ENCODE results near the gene CHST11.

The CHST11 gene

DNA sequence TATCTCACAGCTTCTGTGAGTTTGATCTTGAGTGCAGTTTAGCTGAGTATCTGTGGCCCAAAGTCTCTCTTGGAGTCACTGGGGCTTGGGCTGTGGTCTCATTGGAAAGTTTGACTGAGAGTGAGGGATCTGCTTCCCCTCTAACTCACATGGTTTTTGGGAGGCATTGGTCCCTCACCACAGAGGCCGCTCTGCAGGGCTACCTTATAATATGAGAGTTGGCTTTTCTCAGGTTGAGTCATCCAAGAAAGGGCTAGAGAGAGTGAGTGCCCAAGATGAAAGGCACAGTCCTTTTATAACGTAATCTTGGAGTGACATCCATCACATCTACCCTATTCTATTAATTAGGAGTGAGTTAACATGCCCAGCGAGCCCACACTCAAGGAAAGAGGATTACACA, 325.5 kb downstream of the CHST11 start:
- no peak overlapping the region for H3K4me3 ChIP-seq (ENCODE audit: low read length)
- DNase-seq (ENCODE audit: low read depth) = no peak
- TF ChIP-seq, protein P1, sequence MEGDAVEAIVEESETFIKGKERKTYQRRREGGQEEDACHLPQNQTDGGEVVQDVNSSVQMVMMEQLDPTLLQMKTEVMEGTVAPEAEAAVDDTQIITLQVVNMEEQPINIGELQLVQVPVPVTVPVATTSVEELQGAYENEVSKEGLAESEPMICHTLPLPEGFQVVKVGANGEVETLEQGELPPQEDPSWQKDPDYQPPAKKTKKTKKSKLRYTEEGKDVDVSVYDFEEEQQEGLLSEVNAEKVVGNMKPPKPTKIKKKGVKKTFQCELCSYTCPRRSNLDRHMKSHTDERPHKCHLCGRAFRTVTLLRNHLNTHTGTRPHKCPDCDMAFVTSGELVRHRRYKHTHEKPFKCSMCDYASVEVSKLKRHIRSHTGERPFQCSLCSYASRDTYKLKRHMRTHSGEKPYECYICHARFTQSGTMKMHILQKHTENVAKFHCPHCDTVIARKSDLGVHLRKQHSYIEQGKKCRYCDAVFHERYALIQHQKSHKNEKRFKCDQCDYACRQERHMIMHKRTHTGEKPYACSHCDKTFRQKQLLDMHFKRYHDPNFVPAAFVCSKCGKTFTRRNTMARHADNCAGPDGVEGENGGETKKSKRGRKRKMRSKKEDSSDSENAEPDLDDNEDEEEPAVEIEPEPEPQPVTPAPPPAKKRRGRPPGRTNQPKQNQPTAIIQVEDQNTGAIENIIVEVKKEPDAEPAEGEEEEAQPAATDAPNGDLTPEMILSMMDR (conservative IDR thresholded peaks at IDR 0.05; ENCODE audit: low read depth, low read length) = no peak

DNA sequence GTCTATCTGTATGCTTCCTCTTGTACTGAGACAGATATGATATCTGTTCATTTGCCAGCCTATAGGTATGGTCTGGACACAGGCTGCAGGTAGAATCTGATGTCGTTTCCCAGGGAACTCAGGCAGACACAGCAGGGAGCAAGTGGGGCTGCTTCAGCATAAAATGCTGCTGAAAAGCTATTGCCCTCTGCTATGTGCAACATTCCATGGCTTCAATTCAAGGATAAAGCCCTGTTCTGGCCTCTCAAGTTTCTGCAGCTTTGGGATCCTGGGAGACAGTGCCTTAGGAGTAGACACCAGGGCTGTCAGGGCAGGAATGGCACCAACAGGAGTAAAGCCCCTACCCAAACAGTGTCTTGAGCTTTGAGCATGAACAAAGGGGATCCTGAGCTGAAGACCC, 327.8 kb downstream of the CHST11 start:
- TF ChIP-seq, protein P1 (conservative IDR thresholded peaks at IDR 0.05; ENCODE audit: low read depth, low read length) = no peak
- peak; percentile 4 for DNase-seq (ENCODE audit: low read depth)
- no peak overlapping the region for H3K4me3 ChIP-seq (ENCODE audit: low read length)

DNA sequence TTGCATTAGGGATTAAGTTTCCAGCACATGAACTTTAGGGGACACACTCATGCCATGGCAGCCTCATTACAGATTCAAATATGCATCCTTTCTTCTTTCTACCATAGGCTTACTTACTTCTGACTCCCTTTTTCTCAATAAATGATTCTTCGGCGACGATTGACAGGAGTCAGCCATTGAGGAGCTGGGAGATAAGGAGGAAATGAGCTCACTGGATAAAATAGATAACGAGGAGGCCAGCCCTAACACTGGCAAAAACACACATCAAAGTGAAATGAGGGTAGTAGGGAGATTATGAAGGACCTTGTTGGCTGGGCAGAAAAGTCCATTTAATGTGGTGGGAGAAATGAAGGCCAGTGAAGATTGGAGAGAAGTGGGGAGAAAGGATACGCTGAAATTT, 329.1 kb downstream of the CHST11 start:
- TF ChIP-seq, protein P1 (conservative IDR thresholded peaks at IDR 0.05; ENCODE audit: low read depth, low read length) = no peak
- no peak overlapping the region for H3K4me3 ChIP-seq (ENCODE audit: low read length)
- DNase-seq (ENCODE audit: low read depth) = no peak

DNA sequence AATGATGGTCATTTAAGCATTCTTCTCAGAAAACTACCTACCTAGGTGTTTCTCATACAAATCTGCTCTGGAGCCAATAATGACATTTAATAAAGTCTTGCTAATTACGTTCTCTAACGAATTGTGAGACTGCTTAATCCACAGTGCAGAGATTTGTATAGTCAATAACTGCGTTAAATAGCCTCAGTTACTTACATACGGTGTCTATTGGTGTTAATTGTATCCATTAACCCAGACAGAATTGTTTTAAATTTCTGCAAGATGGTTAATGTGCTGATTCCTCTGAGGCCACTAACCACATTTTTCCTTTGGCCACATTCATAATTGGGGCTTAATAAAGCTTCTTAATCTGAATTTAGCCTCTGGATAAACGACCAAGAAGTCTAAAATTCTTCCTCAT, 329.6 kb downstream of the CHST11 start:
- H3K4me3 ChIP-seq (ENCODE audit: low read length) = no peak overlapping the region
- DNase-seq (ENCODE audit: low read depth) = no peak
- TF ChIP-seq, protein P1 (conservative IDR thresholded peaks at IDR 0.05; ENCODE audit: low read depth, low read length) = no peak

DNA sequence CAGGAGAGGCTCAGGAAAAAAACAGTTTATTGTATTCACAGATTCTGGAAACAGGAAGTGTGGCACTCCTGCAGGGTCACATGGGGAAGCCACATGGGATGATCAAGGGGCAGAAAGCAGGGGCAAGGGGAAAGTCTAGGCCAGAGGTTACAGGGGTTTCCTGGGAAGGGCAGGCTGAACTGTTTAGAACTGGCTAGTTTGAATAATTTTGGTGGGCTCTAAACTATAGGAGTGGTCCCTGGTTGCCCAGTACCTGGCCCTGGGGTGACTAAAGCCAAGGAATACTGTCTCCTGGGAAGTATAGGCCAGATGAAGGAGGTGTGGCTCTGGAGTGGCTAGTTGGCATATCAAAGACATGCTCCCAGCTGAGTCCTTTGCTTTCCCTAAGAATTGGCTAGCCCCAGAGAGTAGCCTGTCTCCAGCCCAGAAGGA, 332.1 kb downstream of the CHST11 start:
- DNase-seq (ENCODE audit: low read depth) = no peak
- TF ChIP-seq, protein P1 (conservative IDR thresholded peaks at IDR 0.05; ENCODE audit: low read depth, low read length) = no peak
- H3K4me3 ChIP-seq (ENCODE audit: low read length) = no peak overlapping the region

DNA sequence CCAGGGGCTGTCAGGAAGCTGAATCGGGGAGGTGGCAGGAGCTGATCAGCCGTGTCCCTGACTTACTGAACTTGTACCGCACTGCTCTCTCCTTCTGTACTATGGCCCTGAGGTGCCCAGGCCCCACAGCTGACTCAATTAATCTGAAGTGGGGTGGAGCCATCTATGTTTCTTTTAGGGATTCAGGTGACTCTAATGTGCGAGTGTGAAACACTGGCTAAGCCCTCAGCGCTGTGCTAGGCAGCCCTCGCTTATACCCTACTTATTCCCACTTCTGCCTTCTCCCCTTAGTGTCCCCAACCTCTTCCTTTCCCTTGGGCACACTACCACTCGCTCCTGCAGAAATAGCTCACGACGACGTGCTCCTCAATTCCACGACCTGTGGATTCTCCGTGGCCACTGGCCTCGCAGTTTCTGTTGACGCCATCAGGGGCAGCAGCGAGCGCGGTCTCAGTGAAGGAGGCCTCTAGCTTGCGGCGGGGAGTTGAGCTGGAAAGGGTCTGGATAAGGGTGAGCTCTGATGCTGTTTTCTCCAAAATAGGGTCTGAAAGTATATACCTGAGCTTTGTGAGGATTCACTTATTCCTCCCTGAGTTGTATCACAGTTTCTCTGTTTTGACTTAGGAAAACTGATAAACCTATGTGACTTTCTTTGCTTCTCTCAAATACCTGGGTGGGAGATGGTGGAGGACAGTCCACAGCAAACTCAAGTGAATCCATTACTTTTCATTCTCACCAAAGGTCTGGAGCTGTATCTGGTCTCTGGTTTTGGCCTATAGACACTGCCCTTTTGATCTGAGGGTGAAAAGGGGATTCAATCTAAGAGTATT, 333.8 kb downstream of the CHST11 start:
- TF ChIP-seq, protein P1 (conservative IDR thresholded peaks at IDR 0.05; ENCODE audit: low read depth, low read length) = peak; percentile 74
- DNase-seq (ENCODE audit: low read depth) = no peak
- no peak overlapping the region for H3K4me3 ChIP-seq (ENCODE audit: low read length)

DNA sequence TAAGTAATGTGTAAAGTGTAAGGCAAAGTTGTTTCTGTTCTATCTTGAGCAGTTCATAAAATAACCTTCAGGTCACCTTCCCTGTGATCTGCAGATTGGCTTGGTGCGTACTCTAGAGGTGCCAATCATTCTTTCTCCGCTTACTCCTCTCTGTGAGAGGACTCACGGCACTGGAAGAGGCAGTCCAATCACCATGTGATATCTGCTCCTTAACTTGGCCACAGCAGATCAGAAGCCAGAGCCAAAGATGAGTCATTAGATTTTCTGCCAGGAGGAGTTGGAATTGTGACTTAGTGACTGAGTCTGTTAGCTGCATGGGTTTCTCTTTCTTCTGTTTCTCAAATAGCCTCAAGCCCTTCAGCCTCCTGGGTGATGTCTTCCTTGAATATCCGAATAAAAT, 335.8 kb downstream of the CHST11 start:
- DNase-seq (ENCODE audit: low read depth) = peak; percentile 72
- H3K4me3 ChIP-seq (ENCODE audit: low read length) = no peak overlapping the region
- TF ChIP-seq, protein P1 (conservative IDR thresholded peaks at IDR 0.05; ENCODE audit: low read depth, low read length) = no peak

Data from retinal pigment epithelial cell (primary cell).